ENCODE data around the gene SMAD4. TPM values are rescaled to one million over a fixed set of nuclear protein-coding genes. Genes with fewer than 3 reads are reported as not detected.
"Not testable (repeated sequence)": the region's sequence is repeated elsewhere in the genome, so short reads cannot be mapped to it uniquely, and the experiment has no call there.

Gene SMAD4
- total and polyA plus RNA-seq, 4 donors, result 9.3 to 65.3 (median 29.1) TPM

- no peak for TF ChIP-seq REST (IDR thresholded peaks at IDR 0.05)
Observed at GRCh38 chr18:50994031-50994430, 36.0 kb upstream of the SMAD4 start (continued).

GRCh38 chr18:51003174-51003573 lies 26.8 kb upstream of the SMAD4 start:
- not testable (repeated sequence) for H3K4me3 ChIP-seq (ENCODE audit: low read depth in 1 of 3, low read length in 3 of 3); H3K9ac ChIP-seq (ENCODE audit: low read depth in 1 of 2, low read length in 2 of 2); H3K27ac ChIP-seq (ENCODE audit: low read depth in 1 of 2, low read length in 2 of 2); H3K36me3 ChIP-seq (ENCODE audit: control insufficient read depth in 4 of 4, insufficient read depth in 3 of 4, low read depth in 1 of 4, low read length in 3 of 4); H3K27me3 ChIP-seq (ENCODE audit: control insufficient read depth in 4 of 4, insufficient read depth in 4 of 4, low read length in 3 of 4); H3K9me3 ChIP-seq (ENCODE audit: control insufficient read depth in 4 of 4, low read length in 3 of 4); H3K4me1 ChIP-seq (ENCODE audit: control insufficient read depth in 4 of 4, insufficient read depth in 4 of 4, low read length in 3 of 4); DNase-seq (ENCODE audit: low spot score)
- WGBS, result 98% methylated on average over 2 of the region's 2 CpGs

GRCh38 chr18:51006061-51006818 lies 23.8 kb upstream of the SMAD4 start:
- Histone ChIP-seq H3K9me3 (ENCODE audit: control insufficient read depth in 4 of 4, low read length in 3 of 4) (no peaks in the 10 kb centered on the region), H3K9ac (ENCODE audit: low read depth in 1 of 2, low read length in 2 of 2) (no peak overlapping the region), H3K4me1 (ENCODE audit: control insufficient read depth in 4 of 4, insufficient read depth in 4 of 4, low read length in 3 of 4) (no peaks in the 10 kb centered on the region), H3K27ac (ENCODE audit: low read depth in 1 of 2, low read length in 2 of 2) (no peak overlapping the region), H3K27me3 (ENCODE audit: control insufficient read depth in 4 of 4, insufficient read depth in 4 of 4, low read length in 3 of 4) (no peaks in the 10 kb centered on the region), H3K36me3 (ENCODE audit: control insufficient read depth in 4 of 4, insufficient read depth in 3 of 4, low read depth in 1 of 4, low read length in 3 of 4) (no peaks in the 10 kb centered on the region), H3K4me3 (ENCODE audit: low read depth in 1 of 3, low read length in 3 of 3) (no peak overlapping the region)
- no peak for TF ChIP-seq NR2F2 (IDR thresholded peaks at IDR 0.05)
- TF ChIP-seq CTCF (IDR thresholded peaks at IDR 0.05; ENCODE audit: low read depth, low read length, missing input control), result no peak
- no peak for TF ChIP-seq SP1 (IDR thresholded peaks at IDR 0.05)
- TF ChIP-seq RAD21 (IDR thresholded peaks at IDR 0.05), result no peak
- no peak for TF ChIP-seq EGR1 (IDR thresholded peaks at IDR 0.05; ENCODE audit: low read depth in 2 of 2)
- no peak for TF ChIP-seq RXRA (IDR thresholded peaks at IDR 0.05)
- no peak for TF ChIP-seq TAF1 (conservative IDR thresholded peaks at IDR 0.05)
- no peak for TF ChIP-seq FOXA2 (IDR thresholded peaks at IDR 0.05)
- TF ChIP-seq YY1 (IDR thresholded peaks at IDR 0.05), result no peak
- no peak for TF ChIP-seq GABPA (IDR thresholded peaks at IDR 0.05 in 1 of 2, conservative IDR thresholded peaks at IDR 0.05 in 1 of 2)
- no peak for TF ChIP-seq MAX (IDR thresholded peaks at IDR 0.05)
- no peak for TF ChIP-seq JUND (IDR thresholded peaks at IDR 0.05)
- no peak for TF ChIP-seq HNF4A (conservative IDR thresholded peaks at IDR 0.05)
- TF ChIP-seq REST (IDR thresholded peaks at IDR 0.05), result no peak
- no peak for TF ChIP-seq ATF3 (IDR thresholded peaks at IDR 0.05)
- no peak for TF ChIP-seq ZBTB33 (IDR thresholded peaks at IDR 0.05)
- no peak for TF ChIP-seq HNF4G (IDR thresholded peaks at IDR 0.05)
- no peak for TF ChIP-seq FOXA1 (IDR thresholded peaks at IDR 0.05)
- WGBS, result 96% methylated on average over 5 of the region's 5 CpGs
- DNase-seq (ENCODE audit: low spot score), result no peak

All from liver (tissue), 9 donors.